Activated naive CD4-positive, alpha-beta T cell treated with anti-CD3 and anti-CD28 coated beads, Interleukin-2, amount 50 U/mL, for 72 hours (primary cell): Measurements from ENCODE around the gene GOLGA8H. TPM values are rescaled to one million over a fixed set of nuclear protein-coding genes. Genes with fewer than 3 reads are reported as not detected.
"Not testable (repeated sequence)": the region's sequence is repeated elsewhere in the genome, so short reads cannot be mapped to it uniquely, and the experiment has no call there.

ENCODE experiments used
- ATAC-seq, 2 donors: fragments of 150-1000 bp; cut with Tn5 transposase; 2 replicates each; pipeline ENCODE4 v1.10.0; 2021; ENCODE audit warnings: mild to moderate bottlenecking in 2 of 2, moderate library complexity in 2 of 2
- DNase-seq, 2 donors: peaks; one replicate each; pipeline ENCODE4 v3.0.0; 2021 to 2022; ENCODE audit warnings: low spot score in 2 of 2
- H3K27ac Mint-ChIP-seq, 2 donors: one replicate each; pipeline ENCODE4 v1.8.0; 2022; ENCODE audit warnings: mild to moderate bottlenecking in 2 of 2, mixed read lengths in 2 of 2
- H3K36me3 Mint-ChIP-seq, 2 donors: one replicate each; pipeline ENCODE4 v1.8.0; 2022; ENCODE audit warnings: mixed read lengths in 2 of 2
- H3K9me3 Mint-ChIP-seq, 2 donors: one replicate each; pipeline ENCODE4 v1.8.0; 2022; ENCODE audit warnings: mixed read lengths in 2 of 2
- total RNA-seq, 2 donors: library from RNA; stranded (reverse); gene quantifications; one replicate each; pipeline ENCODE4 v1.2.3, GENCODE V29; 2022

The GOLGA8H gene, protein sequence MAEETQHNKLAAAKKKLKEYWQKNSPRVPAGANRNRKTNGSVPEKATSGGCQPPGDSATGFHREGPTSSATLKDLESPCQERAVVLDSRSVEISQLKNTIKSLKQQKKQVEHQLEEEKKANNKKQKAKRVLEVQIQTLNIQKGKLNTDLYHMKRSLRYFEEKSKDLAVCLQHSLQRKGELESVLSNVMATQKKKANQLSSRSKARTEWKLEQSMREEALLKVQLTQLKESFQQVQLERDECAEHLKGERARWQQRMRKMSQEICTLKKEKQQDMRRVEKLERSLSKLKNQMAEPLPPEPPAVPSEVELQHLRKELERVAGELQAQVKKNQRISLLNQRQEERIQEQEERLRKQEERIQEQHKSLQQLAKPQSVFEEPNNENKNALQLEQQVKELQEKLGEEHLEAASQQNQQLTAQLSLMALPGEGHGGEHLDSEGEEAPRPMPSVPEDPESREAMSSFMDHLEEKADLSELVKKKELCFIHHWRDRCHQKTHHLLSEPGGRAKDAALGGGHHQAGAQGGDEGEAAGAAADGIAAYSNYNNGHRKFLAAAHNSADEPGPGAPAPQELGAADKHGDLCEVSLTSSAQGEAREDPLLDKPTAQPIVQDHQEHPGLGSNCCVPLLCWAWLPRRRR
- total RNA-seq = under 1 TPM; 0.20 to 0.60 TPM

DNA sequence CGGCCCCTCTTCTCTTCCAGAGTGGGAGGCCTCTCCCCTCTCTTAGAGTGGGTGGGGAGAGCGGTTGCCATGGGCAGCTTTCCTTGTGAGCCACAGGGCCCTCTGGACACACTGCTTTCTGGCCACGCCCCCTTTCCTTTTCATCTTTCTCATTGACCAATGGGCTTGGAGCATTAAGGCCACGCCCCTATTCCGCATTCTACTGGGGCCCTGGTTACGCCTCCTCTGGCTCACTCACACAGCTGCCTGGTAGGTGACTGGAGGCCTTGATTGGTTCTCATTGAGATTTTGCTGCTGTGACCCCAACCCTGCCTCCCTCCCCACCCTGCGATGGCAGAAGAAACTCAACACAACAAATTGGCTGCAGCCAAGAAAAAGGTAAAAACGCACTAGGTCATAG, at the start of gene GOLGA8H:
GOLGA8H (plus strand) TSS at position 233 of the 400 bp plus-strand sequence; CDS start at position 331, 98 bp downstream.
- not testable (repeated sequence) for ATAC-seq, DNase-seq, H3K27ac Mint-ChIP-seq, H3K9me3 Mint-ChIP-seq, H3K36me3 Mint-ChIP-seq

DNA sequence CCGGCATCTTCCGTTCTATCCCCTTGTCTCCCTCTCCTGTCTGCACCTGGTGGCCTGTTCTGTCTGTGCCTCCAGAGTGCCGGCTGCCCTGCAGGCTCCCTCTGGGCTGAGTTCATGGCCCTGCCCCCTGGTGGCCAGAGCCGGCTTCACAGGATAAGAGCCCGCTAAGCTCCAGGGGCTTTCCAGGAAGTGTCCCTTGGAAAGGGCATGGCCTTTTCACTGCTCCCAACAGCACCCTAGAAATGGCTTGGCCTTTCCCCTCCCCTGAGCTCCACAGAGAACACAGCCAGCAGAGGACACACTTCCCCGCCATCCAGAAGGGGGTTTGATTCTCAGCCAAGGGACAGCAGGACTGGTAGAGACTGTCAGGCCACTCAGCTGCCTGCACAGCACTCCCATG, 36.9 kb upstream of the GOLGA8H start:
- not testable (repeated sequence) for DNase-seq, H3K9me3 Mint-ChIP-seq, H3K27ac Mint-ChIP-seq, H3K36me3 Mint-ChIP-seq
- ATAC-seq = peak; percentile 74 to 83

DNA sequence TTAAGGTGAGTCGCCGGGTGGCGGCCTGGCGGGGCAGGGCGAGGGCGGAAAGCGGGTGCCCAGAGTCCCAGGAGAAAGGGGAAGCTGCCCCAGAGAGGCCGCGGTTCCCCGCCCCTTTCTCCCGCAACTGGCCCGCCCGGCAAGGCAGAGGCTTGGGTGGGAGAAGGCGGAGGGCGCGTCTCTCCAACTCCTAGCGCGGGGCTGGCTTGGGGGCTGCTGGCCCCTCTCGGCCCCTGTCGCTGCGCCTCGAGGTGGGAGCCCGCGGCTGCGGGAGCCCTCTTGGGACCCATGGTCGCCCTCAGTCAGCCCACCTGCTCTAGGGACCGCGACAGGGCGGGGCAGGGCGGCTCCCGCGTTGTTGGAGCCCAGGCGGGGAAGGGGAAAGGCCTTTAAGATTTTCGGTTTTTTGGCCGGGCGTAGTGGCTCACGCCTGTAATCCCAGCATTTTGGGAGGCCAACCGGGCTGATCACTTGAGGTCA, 30.8 kb upstream of the GOLGA8H start:
- H3K36me3 Mint-ChIP-seq, DNase-seq, H3K27ac Mint-ChIP-seq, H3K9me3 Mint-ChIP-seq: not testable (repeated sequence)
- ATAC-seq = peak; percentile 68 to 73

DNA sequence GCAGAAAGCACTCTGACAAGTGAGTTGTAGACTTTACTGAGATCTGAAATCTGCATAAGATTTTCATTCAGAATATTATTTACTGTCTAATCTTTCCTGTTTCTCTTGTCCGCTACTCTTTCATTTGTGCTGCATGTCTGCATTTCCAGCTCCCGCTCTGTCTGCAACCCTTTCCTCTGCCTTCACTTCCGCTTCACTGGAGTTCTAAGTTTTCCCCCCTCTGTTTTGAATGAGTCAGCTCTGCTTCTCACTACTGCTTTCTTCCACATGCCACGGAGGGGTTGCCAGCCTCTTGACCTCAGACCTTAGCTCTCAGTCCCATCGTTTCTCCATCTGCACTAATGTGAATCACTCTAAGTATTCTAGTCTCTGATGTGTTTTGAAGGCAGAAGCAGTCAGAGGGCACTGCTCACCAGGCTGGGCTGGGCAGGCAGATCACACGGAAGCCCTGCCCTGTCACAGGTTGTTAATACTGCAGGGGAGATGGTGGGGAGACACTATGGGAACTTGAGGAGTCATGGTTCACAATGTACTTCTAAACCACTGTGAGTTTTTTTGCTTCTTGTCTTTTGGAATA, 24.3 kb upstream of the GOLGA8H start:
- not testable (repeated sequence) for H3K9me3 Mint-ChIP-seq, H3K27ac Mint-ChIP-seq, DNase-seq, H3K36me3 Mint-ChIP-seq
- peak; percentile 41 to 63 for ATAC-seq

DNA sequence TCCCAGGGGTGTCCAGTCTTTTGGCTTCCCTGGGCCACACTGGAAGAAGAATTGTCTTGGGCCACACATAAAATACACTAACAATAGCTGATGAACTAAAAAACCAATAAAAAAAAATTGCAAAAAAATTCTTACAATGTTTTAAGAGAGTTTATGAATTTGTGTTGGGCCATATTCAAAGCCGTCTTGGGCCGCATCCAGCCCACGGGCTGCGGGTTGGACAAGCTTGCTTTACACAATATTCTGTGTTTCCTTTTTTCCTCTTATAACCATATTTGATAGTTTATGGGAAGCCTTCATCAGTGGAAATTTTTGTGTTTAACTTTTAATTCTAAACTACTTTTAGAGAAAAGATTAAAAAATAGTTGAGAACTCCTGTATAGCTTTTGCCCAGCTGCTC, 23.1 kb upstream of the GOLGA8H start:
- H3K27ac Mint-ChIP-seq = not testable (repeated sequence)

DNA sequence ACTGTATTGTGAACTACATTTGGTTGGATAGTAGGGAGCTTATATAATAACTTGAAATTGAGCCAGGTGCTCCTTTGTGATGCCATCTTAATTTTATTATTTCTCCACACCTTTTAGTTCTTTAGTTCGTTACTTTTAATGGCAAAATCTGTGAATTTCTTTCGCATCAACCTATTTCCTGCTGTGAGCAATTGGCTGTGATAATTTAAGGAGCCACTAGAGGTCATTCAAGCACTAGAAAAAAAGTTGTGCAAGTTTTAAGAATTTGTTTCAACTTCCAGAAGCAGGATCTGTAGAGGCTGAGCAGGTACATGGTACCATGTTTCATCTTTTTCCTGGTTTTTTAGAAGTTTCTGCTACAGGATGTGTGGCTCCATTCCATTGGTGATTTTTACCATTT, 4.9 kb upstream of the GOLGA8H start:
- H3K36me3 Mint-ChIP-seq, H3K9me3 Mint-ChIP-seq, ATAC-seq, H3K27ac Mint-ChIP-seq, DNase-seq: not testable (repeated sequence)

More for the DNA sequence above, 23.1 kb upstream of the GOLGA8H start:
- not testable (repeated sequence) for H3K9me3 Mint-ChIP-seq, H3K36me3 Mint-ChIP-seq, DNase-seq, ATAC-seq

DNA sequence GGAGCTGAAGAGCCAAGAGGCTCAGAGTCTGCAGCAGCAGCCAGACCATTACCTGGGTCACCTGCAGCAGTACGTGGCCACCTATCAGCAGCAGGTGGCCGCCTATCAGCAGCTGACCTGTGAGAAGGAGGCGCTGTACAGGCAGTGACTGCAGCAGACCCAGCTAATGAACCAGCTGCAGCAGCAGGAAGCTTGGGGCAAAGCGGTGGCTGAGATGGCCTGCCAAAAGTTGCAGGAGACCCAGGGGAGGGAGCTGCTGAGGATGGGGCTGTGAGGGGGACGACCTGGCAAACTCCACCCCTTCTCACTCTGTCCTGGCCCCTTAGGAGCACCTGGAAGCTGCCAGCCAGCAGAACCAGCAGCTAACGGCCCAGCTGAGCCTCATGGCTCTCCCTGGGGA, 8.4 kb downstream of the GOLGA8H start:
- not testable (repeated sequence) for ATAC-seq, H3K36me3 Mint-ChIP-seq, H3K27ac Mint-ChIP-seq, DNase-seq, H3K9me3 Mint-ChIP-seq

DNA sequence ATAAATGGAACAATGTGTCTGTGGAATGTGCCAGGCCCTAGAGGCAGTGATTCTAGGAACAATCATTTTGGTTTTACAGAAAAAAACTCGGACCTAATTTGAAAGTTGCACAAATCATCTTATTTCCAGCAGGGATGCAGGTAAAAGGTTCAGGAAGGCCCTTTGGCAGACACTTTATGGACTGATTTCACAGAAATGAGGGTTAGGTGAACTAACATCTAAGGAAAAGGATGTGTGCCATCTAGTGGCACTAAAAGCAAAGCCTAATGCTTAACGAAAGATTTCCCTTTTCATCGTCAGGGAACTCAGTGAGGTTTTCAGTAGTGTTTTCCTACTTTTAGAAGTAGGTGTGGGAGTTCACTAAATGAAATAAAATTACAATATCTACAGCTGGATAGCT, 17.5 kb downstream of the GOLGA8H start:
- H3K27ac Mint-ChIP-seq = not testable (repeated sequence)

DNA sequence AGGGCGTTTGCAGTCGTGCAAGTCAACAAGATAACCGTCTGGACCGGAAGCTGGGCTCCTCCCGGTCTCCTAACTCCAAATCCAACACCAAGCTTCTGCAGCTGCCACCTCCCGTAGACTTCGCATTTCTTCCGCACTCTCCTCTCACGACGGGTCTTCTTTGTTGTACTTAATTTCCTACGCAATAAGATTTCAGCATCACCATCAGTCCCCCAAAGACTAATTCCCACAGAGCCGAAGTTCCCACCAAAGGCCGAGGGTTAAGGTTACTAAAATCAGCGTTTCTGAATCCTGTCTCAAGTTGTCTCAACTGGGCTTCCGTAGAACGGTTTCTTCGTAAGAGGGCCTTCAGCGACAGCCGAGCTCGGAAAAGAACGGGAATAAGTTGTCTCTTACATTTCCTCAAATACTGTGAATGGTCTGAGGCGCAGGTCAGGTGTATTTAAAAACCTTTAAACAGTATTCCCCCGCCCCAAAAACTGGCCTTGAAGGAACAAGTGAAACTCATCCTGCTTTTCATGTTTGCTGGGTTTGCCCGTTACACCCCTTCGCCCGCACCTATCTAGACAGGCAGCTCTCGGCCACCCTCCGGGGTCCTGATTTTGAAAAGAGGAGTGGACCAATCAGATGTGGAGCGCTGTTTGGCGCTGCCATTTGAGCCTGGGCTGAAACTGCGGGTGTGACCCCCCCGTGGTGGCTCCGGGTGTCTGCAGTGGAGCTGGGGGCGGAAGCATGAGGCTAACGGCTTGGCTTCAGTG, 21.8 kb downstream of the GOLGA8H start, which contains the start of gene ARHGAP11B:
ARHGAP11B (plus strand) TSS at position 693 of the 758 bp plus-strand sequence.
- Mint-ChIP-seq H3K36me3 (peaks cover 21 to 22% of the 10 kb centered on the region in 2 donors), H3K27ac (peak within 1 kb of the TSS; percentile 97 to 99)
- ATAC-seq (peak; percentile 97 to 98), DNase-seq (peak; percentile 95 to 97)
- not testable (repeated sequence) for H3K9me3 Mint-ChIP-seq

More for the DNA sequence above, 17.5 kb downstream of the GOLGA8H start:
- not testable (repeated sequence) for H3K9me3 Mint-ChIP-seq, ATAC-seq, DNase-seq
- H3K36me3 Mint-ChIP-seq = peaks cover 5 to 11% of the 10 kb centered on the region in 2 donors

DNA sequence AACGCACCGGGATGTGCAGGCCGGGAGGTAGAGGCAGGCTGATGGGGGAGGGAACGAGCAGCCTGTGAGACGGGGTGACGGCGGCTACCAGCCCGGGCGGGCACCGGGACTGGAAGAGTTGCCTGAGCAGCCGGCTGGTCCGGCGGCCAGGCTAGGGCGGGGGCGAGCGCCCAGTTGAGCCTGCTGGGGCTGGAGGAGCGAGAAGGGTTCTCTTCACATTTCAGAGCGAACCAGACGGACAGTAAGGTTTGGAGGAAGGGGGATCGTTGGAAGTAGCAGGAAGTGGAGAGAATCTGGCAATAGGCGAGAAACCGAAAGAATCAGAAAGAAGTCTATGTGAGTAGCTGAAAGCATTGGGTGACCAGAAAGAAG, 22.4 kb downstream of the GOLGA8H start:
- Mint-ChIP-seq H3K27ac (peak overlapping the region; percentile 97 to 99), H3K36me3 (peaks cover 21 to 22% of the 10 kb centered on the region in 2 donors)
- peak in 1 of 2 donors; percentile 10 for DNase-seq
- H3K9me3 Mint-ChIP-seq, ATAC-seq: not testable (repeated sequence)

DNA sequence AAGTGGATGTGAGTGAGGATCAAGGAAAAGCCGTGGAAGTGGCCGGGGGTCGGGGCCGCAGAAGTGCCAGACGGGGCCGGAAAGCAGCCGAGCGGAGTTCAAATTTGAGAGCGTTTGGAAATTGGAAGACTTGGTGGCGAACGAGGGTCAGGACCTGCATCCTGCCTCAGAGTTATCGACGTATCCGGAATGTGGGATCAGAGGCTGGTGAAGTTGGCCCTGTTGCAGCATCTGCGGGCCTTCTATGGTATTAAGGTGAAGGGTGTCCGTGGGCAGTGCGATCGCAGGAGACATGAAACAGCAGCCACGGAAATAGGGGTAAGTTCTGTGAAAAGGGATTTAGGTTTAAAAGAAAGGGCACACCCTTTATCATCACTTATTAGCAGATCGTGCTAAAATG, 22.8 kb downstream of the GOLGA8H start:
- peaks cover 21 to 22% of the 10 kb centered on the region in 2 donors for H3K36me3 Mint-ChIP-seq
- DNase-seq, H3K9me3 Mint-ChIP-seq: not testable (repeated sequence)
- peak in 1 of 2 donors; percentile 11 for ATAC-seq
- peak overlapping the region; percentile 97 to 99 for H3K27ac Mint-ChIP-seq

DNA sequence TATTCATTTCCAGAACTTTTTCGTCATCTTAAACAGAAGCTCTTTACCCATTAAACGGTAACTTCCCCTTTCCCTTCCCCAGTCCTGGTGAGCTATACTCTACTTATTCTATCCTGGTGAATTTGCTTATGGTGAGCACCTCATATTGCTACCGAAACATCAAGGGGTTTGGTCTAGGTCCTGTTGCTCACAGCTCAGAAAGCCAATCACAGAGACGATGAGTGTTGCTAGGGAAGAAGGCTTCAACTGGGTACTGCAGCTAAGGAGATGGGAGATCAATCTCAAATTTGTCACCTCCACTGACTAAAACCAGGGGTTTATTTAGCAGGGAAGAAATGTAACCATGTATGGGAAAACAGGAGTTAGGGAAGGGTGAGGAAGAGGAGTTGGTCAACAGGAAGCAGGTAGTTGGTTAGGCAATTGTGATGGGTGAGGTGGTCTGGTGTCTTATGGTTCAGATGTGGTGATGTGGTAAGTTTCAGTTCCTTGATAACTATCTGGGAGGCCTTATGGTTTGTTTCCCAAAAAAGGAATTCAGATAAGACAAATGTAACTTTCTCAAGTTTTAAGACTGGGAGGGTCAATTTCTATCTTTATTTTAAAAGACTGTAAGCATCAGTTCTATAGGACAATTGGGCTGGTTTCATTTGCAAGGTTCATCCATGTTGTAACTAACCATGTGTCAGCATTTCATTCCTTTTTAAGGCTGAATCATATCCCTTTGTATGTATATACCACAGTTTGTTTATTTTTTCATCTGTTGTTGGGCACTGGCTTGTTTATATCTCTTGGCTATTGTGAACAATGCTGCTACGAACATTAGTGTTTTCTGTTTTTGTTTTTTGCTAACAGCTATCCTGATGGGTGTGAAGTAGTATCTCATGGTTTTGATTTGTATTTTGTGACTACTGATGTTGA, 46.4 kb downstream of the GOLGA8H start:
- Mint-ChIP-seq H3K36me3 (peaks cover 4 to 47% of the 10 kb centered on the region in 2 donors), H3K9me3 (no peaks in the 10 kb centered on the region), H3K27ac (no peak overlapping the region)
- ATAC-seq = peak in 1 of 2 donors; percentile 61
- DNase-seq = no peak

DNA sequence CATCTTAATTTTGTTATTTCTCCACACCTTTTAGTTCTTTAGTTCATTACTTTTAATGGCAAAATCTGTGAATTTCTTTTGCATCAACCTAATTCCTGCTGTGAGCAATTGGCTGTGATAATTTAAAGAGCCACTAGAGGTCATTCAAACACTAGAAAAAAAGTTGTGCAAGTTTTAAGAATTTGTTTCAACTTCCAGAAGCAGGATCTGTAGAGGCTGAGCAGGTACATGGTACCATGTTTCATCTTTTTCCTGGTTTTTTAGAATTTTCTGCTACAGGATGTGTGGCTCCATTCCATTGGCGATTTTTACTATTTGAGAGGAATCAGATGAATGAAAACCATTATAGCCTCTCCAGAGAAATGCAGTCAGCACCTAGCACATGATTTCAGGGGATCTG, 57.3 kb downstream of the GOLGA8H start:
- H3K9me3 Mint-ChIP-seq, DNase-seq, ATAC-seq, H3K36me3 Mint-ChIP-seq, H3K27ac Mint-ChIP-seq: not testable (repeated sequence)
